K562 (cell line): ENCODE data around the gene ODC1. TPM values are rescaled to one million over a fixed set of nuclear protein-coding genes. Genes with fewer than 3 reads are reported as not detected.

ENCODE experiments used
- MIER1 ChIP-seq: fragments of 450-650 bp; IDR thresholded peaks from 2 replicates; pipeline ENCODE4 v1.6.1; 2016; ENCODE audit warnings: antibody characterized with exemption, mild to moderate bottlenecking, low read depth
- RAD21 ChIP-seq, 2 experiments: fragments of 250-450 bp in 1 of 2; fragments of 450-650 bp in 1 of 2; sonication (Bioruptor Pico) in 1 of 2; formaldehyde crosslinking in 1 of 2; IDR thresholded peaks in 1 of 2; conservative IDR thresholded peaks in 1 of 2; 2 replicates each; pipeline versions ENCODE4 v1.4.0 to v1.8.0; 2020 to 2022; ENCODE audit warnings: mild to moderate bottlenecking in 2 of 2, moderate library complexity in 1 of 2
- SIRT6 ChIP-seq: IDR thresholded peaks from one replicate; pipeline ENCODE4 v1.6.1; 2012; ENCODE audit warnings: low read depth, mild to moderate bottlenecking, control low read depth, inconsistent platforms, low read length, moderate library complexity
- SPI1 ChIP-seq: IDR thresholded peaks from 2 replicates; pipeline ENCODE4 v1.6.1; 2011; ENCODE audit warnings: low read depth, low read length, control low read depth, borderline replicate concordance
- SUPT5H ChIP-seq: fragments of 450-650 bp; IDR thresholded peaks from 2 replicates; pipeline ENCODE4 v1.6.1; 2016
- ZNF146 ChIP-seq: IDR thresholded peaks from one replicate; pipeline ENCODE4 v1.6.1; 2018; ENCODE audit warnings: missing compliant biosample characterization; ENCODE audit not compliant: unreplicated experiment
- ZNF23 ChIP-seq: fragments of 250-450 bp; sonication (Bioruptor Pico); IDR thresholded peaks from 2 replicates; pipeline ENCODE4 v1.4.0; 2020; ENCODE audit warnings: mild to moderate bottlenecking
- ZNF717 ChIP-seq: fragments of 250-450 bp; sonication (Bioruptor Pico); IDR thresholded peaks from 2 replicates; pipeline ENCODE4 v1.5.0; 2021
- polyA plus RNA-seq, 8 experiments: library from polyadenylated mRNA; depleted of rRNA in 4 of 8; stranded (reverse) in 5 of 8; unstranded in 3 of 8; fragments of >200 nt; fragmentation: Nextera tagmentation in 2 of 8; fragmentation: Illumina TruSeq in 1 of 8; extraction: Ambion mirVana in 2 of 8; extraction: Trizol in 1 of 8; gene quantifications; 2 replicates each; pipeline versions ENCODE4 v1.2.1 to v1.2.3, GENCODE V29; 2011 to 2014; ENCODE audit warnings: inconsistent platforms in 1 of 8, missing spikeins in 1 of 8
- total RNA-seq, 7 experiments: library from RNA; depleted of rRNA in 6 of 7; stranded (reverse); fragments of >200 nt in 6 of 7; fragmentation: Illumina TruSeq in 2 of 7; extraction: Trizol in 2 of 7; gene quantifications; 2 replicates each; pipeline versions ENCODE4 v1.2.1 to v1.2.3, GENCODE V29; 2011 to 2021; ENCODE audit warnings: low replicate concordance in 1 of 7
- TF ChIP-seq, protein P1 (sequence below): fragments of 150-350 bp; IDR thresholded peaks from 2 replicates; pipeline ENCODE4 v1.6.1; 2014; ENCODE audit warnings: low read depth, mild to moderate bottlenecking, low read length, borderline replicate concordance
- TF ChIP-seq, protein P2 (sequence below): fragments of 450-650 bp; formaldehyde crosslinking; conservative IDR thresholded peaks from 2 replicates; pipeline ENCODE4 v1.4.0; 2022; ENCODE audit warnings: mild to moderate bottlenecking, missing genetic modification characterization
- TF ChIP-seq, protein P3 (sequence below): fragments of 450-650 bp; IDR thresholded peaks from 2 replicates; pipeline ENCODE4 v1.7.1; 2018; ENCODE audit warnings: mild to moderate bottlenecking, low read depth; ENCODE audit not compliant: partially characterized antibody

Gene ODC1
- total and polyA plus RNA-seq, 9 of the 15 experiments (the other 6 are each of a cell fraction or from before 2014, with no cell fraction given), result 142 to 563 (median 457) TPM

DNA sequence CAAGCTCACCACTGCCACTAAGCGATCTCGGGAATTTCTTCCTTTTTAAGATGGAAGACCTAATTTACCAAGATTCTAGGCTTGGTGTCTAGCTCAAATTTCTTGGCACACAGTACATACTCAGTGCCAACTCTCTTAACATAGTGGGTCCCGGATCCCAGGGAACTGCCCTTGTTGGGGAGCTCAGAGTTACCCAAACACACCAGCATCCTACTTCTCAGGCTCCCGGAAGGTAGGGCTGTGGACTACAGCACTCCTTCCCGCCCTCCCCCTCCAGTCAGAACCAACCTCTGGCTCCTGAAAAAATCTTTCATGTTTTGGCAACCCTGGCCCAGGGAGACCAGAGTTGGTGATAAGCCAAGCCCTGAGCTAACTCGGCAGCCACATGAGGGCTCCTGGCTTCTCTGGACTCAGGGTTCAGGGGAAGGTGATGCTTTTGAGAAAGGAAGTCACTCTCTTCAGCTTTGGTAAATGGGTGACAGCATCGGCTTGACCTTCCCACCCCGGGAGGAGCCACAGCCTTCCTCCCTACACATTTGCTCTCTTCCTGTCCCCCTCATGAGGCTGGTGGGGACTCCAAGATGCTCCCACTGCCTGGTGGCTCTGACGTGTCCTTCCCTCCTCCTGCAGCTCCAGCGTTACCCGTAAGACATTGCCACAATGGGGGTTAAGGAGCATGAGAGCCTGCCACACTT, 8.8 kb downstream of the ODC1 start (continued):
- TF ChIP-seq, protein P1, sequence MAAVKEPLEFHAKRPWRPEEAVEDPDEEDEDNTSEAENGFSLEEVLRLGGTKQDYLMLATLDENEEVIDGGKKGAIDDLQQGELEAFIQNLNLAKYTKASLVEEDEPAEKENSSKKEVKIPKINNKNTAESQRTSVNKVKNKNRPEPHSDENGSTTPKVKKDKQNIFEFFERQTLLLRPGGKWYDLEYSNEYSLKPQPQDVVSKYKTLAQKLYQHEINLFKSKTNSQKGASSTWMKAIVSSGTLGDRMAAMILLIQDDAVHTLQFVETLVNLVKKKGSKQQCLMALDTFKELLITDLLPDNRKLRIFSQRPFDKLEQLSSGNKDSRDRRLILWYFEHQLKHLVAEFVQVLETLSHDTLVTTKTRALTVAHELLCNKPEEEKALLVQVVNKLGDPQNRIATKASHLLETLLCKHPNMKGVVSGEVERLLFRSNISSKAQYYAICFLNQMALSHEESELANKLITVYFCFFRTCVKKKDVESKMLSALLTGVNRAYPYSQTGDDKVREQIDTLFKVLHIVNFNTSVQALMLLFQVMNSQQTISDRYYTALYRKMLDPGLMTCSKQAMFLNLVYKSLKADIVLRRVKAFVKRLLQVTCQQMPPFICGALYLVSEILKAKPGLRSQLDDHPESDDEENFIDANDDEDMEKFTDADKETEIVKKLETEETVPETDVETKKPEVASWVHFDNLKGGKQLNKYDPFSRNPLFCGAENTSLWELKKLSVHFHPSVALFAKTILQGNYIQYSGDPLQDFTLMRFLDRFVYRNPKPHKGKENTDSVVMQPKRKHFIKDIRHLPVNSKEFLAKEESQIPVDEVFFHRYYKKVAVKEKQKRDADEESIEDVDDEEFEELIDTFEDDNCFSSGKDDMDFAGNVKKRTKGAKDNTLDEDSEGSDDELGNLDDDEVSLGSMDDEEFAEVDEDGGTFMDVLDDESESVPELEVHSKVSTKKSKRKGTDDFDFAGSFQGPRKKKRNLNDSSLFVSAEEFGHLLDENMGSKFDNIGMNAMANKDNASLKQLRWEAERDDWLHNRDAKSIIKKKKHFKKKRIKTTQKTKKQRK, result no peak
- TF ChIP-seq, protein P2, sequence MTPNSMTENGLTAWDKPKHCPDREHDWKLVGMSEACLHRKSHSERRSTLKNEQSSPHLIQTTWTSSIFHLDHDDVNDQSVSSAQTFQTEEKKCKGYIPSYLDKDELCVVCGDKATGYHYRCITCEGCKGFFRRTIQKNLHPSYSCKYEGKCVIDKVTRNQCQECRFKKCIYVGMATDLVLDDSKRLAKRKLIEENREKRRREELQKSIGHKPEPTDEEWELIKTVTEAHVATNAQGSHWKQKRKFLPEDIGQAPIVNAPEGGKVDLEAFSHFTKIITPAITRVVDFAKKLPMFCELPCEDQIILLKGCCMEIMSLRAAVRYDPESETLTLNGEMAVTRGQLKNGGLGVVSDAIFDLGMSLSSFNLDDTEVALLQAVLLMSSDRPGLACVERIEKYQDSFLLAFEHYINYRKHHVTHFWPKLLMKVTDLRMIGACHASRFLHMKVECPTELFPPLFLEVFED (CRISPR knock-in tag), result peak; percentile 72; the same call in 1 of the 2 replicates
- TF ChIP-seq MIER1, result no peak
- TF ChIP-seq SUPT5H, result peak; percentile 76; the same call in 1 of the 2 replicates
- TF ChIP-seq SPI1, result peak; percentile 53
- no peak for TF ChIP-seq ZNF23
- no peak for TF ChIP-seq ZNF146 (CRISPR knock-in tag)
- peak in 1 of 2 experiments; percentile 25; a peak in 2 of 4 replicates for TF ChIP-seq RAD21 (CRISPR knock-in tag; conservative IDR thresholded peaks at IDR 0.05 in 1 of 2, IDR thresholded peaks at IDR 0.05 in 1 of 2)
- TF ChIP-seq, protein P3, sequence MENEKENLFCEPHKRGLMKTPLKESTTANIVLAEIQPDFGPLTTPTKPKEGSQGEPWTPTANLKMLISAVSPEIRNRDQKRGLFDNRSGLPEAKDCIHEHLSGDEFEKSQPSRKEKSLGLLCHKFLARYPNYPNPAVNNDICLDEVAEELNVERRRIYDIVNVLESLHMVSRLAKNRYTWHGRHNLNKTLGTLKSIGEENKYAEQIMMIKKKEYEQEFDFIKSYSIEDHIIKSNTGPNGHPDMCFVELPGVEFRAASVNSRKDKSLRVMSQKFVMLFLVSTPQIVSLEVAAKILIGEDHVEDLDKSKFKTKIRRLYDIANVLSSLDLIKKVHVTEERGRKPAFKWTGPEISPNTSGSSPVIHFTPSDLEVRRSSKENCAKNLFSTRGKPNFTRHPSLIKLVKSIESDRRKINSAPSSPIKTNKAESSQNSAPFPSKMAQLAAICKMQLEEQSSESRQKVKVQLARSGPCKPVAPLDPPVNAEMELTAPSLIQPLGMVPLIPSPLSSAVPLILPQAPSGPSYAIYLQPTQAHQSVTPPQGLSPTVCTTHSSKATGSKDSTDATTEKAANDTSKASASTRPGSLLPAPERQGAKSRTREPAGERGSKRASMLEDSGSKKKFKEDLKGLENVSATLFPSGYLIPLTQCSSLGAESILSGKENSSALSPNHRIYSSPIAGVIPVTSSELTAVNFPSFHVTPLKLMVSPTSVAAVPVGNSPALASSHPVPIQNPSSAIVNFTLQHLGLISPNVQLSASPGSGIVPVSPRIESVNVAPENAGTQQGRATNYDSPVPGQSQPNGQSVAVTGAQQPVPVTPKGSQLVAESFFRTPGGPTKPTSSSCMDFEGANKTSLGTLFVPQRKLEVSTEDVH, result peak; percentile 21
- no peak for TF ChIP-seq ZNF717 (CRISPR knock-in tag)
- TF ChIP-seq SIRT6, result peak; percentile 26
